Right lobe of liver (tissue), 6 donors: ENCODE measurements around the gene DPPA5. TPM values are rescaled to one million over a fixed set of nuclear protein-coding genes. Genes with fewer than 3 reads are reported as not detected.
"Not testable (repeated sequence)": the region's sequence is repeated elsewhere in the genome, so short reads cannot be mapped to it uniquely, and the experiment has no call there.

ENCODE experiments used
- ATAC-seq, 4 donors: fragments of 200-7000 bp; cut with Tn5 transposase; one replicate each; pipeline ENCODE4 v1.9.1; 2020; ENCODE audit warnings: mild to moderate bottlenecking in 4 of 4, moderate library complexity in 4 of 4
- DNase-seq, 3 donors: peaks; one replicate each; pipeline ENCODE4 v3.0.0-alpha.2; 2020
- H3K27ac ChIP-seq, 3 donors: fragments of 200-600 bp; one replicate each; pipeline ENCODE4 v1.8.0; 2022
- H3K27me3 ChIP-seq, 2 donors: fragments of 200-600 bp; one replicate each; pipeline ENCODE4 v1.8.0; 2022
- H3K36me3 ChIP-seq, 4 donors: fragments of 200-600 bp; sonication (generic) in 1 of 4; one replicate each; pipeline versions ENCODE4 v1.5.1 to v1.8.0; 2017 to 2022; ENCODE audit warnings: control low read depth in 1 of 4
- H3K4me1 ChIP-seq, 4 donors: fragments of 200-600 bp; sonication (generic) in 1 of 4; one replicate each; pipeline versions ENCODE4 v1.5.1 to v1.8.0; 2017 to 2022; ENCODE audit warnings: control low read depth in 1 of 4
- H3K4me3 ChIP-seq, 3 donors: fragments of 200-600 bp; one replicate each; pipeline ENCODE4 v1.8.0; 2022
- H3K9me3 ChIP-seq, 4 donors: fragments of 200-600 bp; sonication (generic) in 1 of 4; one replicate each; pipeline versions ENCODE4 v1.5.1 to v1.8.0; 2017 to 2022; ENCODE audit warnings: control low read depth in 1 of 4
- CTCF ChIP-seq, 4 donors: fragments of 200-600 bp in 3 of 4; fragments of 450-650 bp in 1 of 4; IDR thresholded peaks; one replicate each; pipeline versions ENCODE4 v1.5.1 to v1.8.0; 2016 to 2022; ENCODE audit warnings: antibody characterized with exemption in 4 of 4, mild to moderate bottlenecking in 2 of 4
- POLR2A ChIP-seq: fragments of 450-650 bp; IDR thresholded peaks from one replicate; pipeline ENCODE4 v1.6.1; 2017; ENCODE audit warnings: antibody characterized with exemption, mild to moderate bottlenecking
- WGBS: methylation state at CpG from one replicate; pipeline ENCODE4 v1.1.6; 2018; ENCODE audit warnings: low coverage, low lambda C conversion rate; ENCODE audit not compliant: insufficient coverage; ENCODE audit errors: missing lambda C conversion rate; 5-methylcytosine and 5-hydroxymethylcytosine counted together
- intact Hi-C, 2 donors: fragments of 100-400 bp; cut with DNase I; formaldehyde crosslinking; loops; one replicate each; pipeline versions ENCODE4 v1.11.2 to v1.14.1; 2022
- total RNA-seq, 6 experiments: library from RNA; depleted of rRNA in 2 of 6; stranded (reverse); fragments of >200 nt in 2 of 6; fragmentation: NEBNext Ultra II Directional in 3 of 6; extraction: Animal tissue kit (Norgen Biotek cat#: 25700) in 3 of 6; gene quantifications; one replicate each; pipeline versions ENCODE4 v1.1.0 to v1.2.4, GENCODE V29; 2016 to 2023
- donor health status: DM: no; HTN: yes; CAD: no.
- donor health status: DM: no; HTN: no; CAD: no.
- donor health status: DM: no; HTN: no; CAD: no.
- donor health status: DM: no; HTN: yes; CAD: no.
- donor health status: DM: no; HTN: yes; CAD: no.

Gene DPPA5
- total RNA-seq, 6 experiments from 2014 or later: not detected

DNA sequence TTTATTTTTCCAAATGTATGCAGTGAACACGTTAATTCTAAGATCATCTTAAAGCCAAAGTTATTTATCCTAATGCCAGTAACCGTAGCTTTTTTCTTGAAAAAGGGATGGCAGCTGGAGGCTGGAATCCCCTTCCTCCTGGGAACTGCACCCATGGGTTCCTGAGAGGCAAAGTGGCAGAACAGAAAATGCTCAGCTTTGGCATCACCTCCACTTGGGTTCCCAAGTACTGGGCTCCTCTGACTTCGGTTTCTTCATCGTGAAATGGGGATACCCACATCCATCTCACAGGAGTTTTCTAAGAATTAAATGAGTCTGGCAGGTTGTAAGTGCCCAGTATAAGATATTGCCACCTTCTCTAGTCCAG is 34.3 kb upstream of the DPPA5 start:
- Histone ChIP-seq H3K27me3 (no peaks in the 10 kb centered on the region), H3K4me3 (peak overlapping the region; percentile 33 to 51 (median 44)), H3K36me3 (no peaks in the 10 kb centered on the region), H3K9me3 (no peaks in the 10 kb centered on the region), H3K4me1 (no peaks in the 10 kb centered on the region), H3K27ac (no peak overlapping the region)
- ATAC-seq (peak in 1 of 4 donors; percentile 23), DNase-seq (no peak)
- intact Hi-C loops: no loop called here
- TF ChIP-seq POLR2A (no peak), CTCF (IDR thresholded peaks at IDR 0.05) (no peak)
- WGBS: 31% methylated on average over 4 of the region's 4 CpGs

- no peak for DNase-seq
- 93% methylated on average over 4 of the region's 6 CpGs for WGBS
- Histone ChIP-seq H3K27ac (no peak overlapping the region), H3K27me3 (no peaks in the 10 kb centered on the region), H3K36me3 (no peaks in the 10 kb centered on the region), H3K9me3 (no peaks in the 10 kb centered on the region), H3K4me1 (no peaks in the 10 kb centered on the region), H3K4me3 (no peak overlapping the region)
- ATAC-seq: no peak
- intact Hi-C loops: no loop called here
- TF ChIP-seq POLR2A (no peak), CTCF (IDR thresholded peaks at IDR 0.05) (no peak)
Observed at GRCh38 chr6:73382462-73383113, 28.5 kb upstream of the DPPA5 start.

- H3K36me3 ChIP-seq, H3K4me1 ChIP-seq, ATAC-seq, DNase-seq, intact Hi-C loops, H3K4me3 ChIP-seq, H3K27me3 ChIP-seq, H3K9me3 ChIP-seq, H3K27ac ChIP-seq: not testable (repeated sequence)
- WGBS: 86% methylated on average over 10 of the region's 10 CpGs
Observed at GRCh38 chr6:73381531-73381930, 27.5 kb upstream of the DPPA5 start.

DNA sequence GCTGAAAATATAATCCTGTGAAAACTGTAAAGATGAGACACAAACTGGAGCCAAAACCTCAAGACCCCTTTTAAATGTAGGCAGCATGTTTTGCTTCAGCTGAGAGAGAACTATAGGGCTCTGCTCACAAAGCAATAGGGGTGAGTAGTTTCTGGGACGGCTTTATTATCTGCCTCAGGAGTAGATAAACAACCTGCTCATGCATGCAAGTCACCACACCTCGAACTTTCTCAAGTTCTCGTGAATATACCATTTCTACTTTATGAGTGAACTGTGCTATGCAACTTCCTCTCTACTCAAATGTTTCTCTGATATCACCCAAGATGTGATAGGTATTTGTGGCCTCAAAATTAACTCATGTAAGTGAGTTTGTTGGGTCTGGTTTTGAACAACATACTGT is 23.1 kb upstream of the DPPA5 start:
- Histone ChIP-seq H3K9me3 (no peaks in the 10 kb centered on the region), H3K36me3 (no peaks in the 10 kb centered on the region), H3K4me1 (no peaks in the 10 kb centered on the region), H3K27me3 (no peaks in the 10 kb centered on the region), H3K27ac (no peak overlapping the region), H3K4me3 (no peak overlapping the region)
- intact Hi-C loops: no loop called here
- ATAC-seq (no peak), DNase-seq (no peak)
- TF ChIP-seq POLR2A (no peak), CTCF (IDR thresholded peaks at IDR 0.05) (no peak)
- WGBS: 56% methylated on average over 3 of the region's 3 CpGs

- intact Hi-C loops: no loop called here
- Histone ChIP-seq H3K9me3 (no peaks in the 10 kb centered on the region), H3K27ac (no peak overlapping the region), H3K36me3 (no peaks in the 10 kb centered on the region), H3K4me1 (no peaks in the 10 kb centered on the region), H3K4me3 (no peak overlapping the region), H3K27me3 (no peaks in the 10 kb centered on the region)
- DNase-seq (no peak), ATAC-seq (peak in 2 of 4 donors; percentile 41 to 45)
- WGBS: 43% methylated on average over 1 of the region's 1 CpG
- TF ChIP-seq POLR2A (no peak), CTCF (IDR thresholded peaks at IDR 0.05) (no peak)
Observed at GRCh38 chr6:73375216-73375615, 21.1 kb upstream of the DPPA5 start.
